Smooth muscle cell (in vitro differentiated cells): ENCODE data around the gene SHISAL1. TPM values are rescaled to one million over a fixed set of nuclear protein-coding genes. Genes with fewer than 3 reads are reported as not detected.

ENCODE experiments used
- DNase-seq: peaks from one replicate; lab custom pipeline; 2025; ENCODE audit not compliant: unreplicated experiment; lab: John Stamatoyannopoulos, UW
- H2AFZ ChIP-seq: fragments of 200-600 bp; sonication (generic); 2 replicates; pipeline ENCODE4 v1.6.0; 2016; ENCODE audit warnings: antibody characterized with exemption, low read depth, mild to moderate bottlenecking
- H3F3A ChIP-seq: fragments of 200-600 bp; sonication (generic); 2 replicates; pipeline ENCODE4 v1.6.0; 2017; ENCODE audit warnings: antibody characterized with exemption, low read depth
- H3K27ac ChIP-seq: fragments of 200-600 bp; sonication (generic); 2 replicates; pipeline ENCODE4 v1.5.1; 2016; ENCODE audit warnings: low read depth, mild to moderate bottlenecking
- H3K27me3 ChIP-seq: fragments of 200-600 bp; sonication (generic); 2 replicates; pipeline ENCODE4 v1.6.1; 2016; ENCODE audit warnings: low read depth, mild to moderate bottlenecking
- H3K36me3 ChIP-seq: fragments of 200-600 bp; sonication (generic); 2 replicates; pipeline ENCODE4 v1.5.1; 2016; ENCODE audit warnings: low read depth
- H3K4me1 ChIP-seq: fragments of 200-600 bp; sonication (generic); 2 replicates; pipeline ENCODE4 v1.5.1; 2016; ENCODE audit warnings: low read depth
- H3K4me2 ChIP-seq: fragments of 200-600 bp; sonication (generic); 2 replicates; pipeline ENCODE4 v1.6.0; 2016; ENCODE audit warnings: mild to moderate bottlenecking
- H3K4me3 ChIP-seq: fragments of 200-600 bp; sonication (generic); 2 replicates; pipeline ENCODE4 v1.5.1; 2016; ENCODE audit warnings: mild to moderate bottlenecking
- H3K79me2 ChIP-seq: fragments of 200-600 bp; sonication (generic); 2 replicates; pipeline ENCODE4 v1.6.0; 2016; ENCODE audit warnings: low read depth, mild to moderate bottlenecking
- H3K9ac ChIP-seq: fragments of 200-600 bp; sonication (generic); 2 replicates; pipeline ENCODE4 v1.6.0; 2016; ENCODE audit warnings: low read depth
- H3K9me3 ChIP-seq: fragments of 200-600 bp; sonication (generic); replicated peaks from 2 replicates; pipeline ENCODE4 v1.5.1; 2016; ENCODE audit warnings: low read depth
- H4K20me1 ChIP-seq: fragments of 200-600 bp; sonication (generic); 2 replicates; pipeline ENCODE4 v1.6.0; 2016; ENCODE audit warnings: low read depth
- CTCF ChIP-seq: fragments of 200-600 bp; sonication (generic); IDR thresholded peaks from 2 replicates; pipeline ENCODE4 v1.5.1; 2017; ENCODE audit warnings: borderline replicate concordance, mild to moderate bottlenecking, antibody characterized with exemption; ENCODE audit not compliant: insufficient read depth, poor library complexity, severe bottlenecking
- WGBS: methylation state at CpG from one replicate; pipeline ENCODE4 v1.1.7; 2016; ENCODE audit warnings: low lambda C conversion rate; 5-methylcytosine and 5-hydroxymethylcytosine counted together
- polyA plus RNA-seq: library from polyadenylated mRNA; unstranded; fragments of >200 nt; fragmentation: Nextera tagmentation; extraction: Ambion mirVana; gene quantifications from 2 replicates; pipeline ENCODE4 v1.2.1, GENCODE V29; 2016
- total RNA-seq: library from RNA; depleted of rRNA; stranded (reverse); fragments of >200 nt; gene quantifications from 2 replicates; pipeline ENCODE4 v1.2.3, GENCODE V29; 2014

Gene SHISAL1
- total and polyA plus RNA-seq, 2 experiments from 2014 or later, result 0.78 to 1.9 TPM

- 92% methylated on average over 13 of the region's 13 CpGs for WGBS
- no peaks in the 10 kb centered on the region for H3K79me2 ChIP-seq
Measured at GRCh38 chr22:44316393-44317122, 3.8 kb upstream of the SHISAL1 start.

DNA sequence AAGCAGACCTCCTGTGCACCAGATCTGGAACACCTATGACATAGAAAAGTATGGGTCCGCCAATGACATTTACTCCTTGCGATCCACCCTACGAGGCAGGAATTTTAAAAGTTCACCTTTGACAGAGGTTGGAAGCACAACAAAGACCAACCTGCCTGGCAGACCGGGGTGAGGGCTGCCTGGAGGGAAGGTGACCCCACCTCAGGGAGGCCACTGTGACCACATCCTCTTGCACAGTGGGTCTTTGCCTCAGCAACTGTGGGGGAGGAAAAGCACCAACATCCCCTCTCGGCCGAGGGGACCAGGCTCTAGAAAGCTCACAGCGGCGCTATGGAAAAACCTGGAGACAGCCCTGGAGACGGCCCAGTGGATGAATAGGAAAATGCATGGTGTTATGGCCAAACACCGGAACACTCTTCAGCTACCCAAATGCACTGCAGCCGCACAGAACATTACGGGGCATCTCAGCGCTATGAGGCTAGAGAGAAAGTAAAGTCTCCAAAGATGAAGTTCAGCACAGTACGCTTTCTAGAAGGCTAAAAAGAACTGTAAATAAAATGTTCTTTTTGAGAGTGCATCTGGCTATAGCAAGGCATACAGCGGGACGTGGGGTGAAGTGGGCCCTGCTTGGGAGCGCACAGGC is 1.8 kb upstream of the SHISAL1 start:
- no peak overlapping the region for H2AFZ ChIP-seq

More at GRCh38 chr22:44316393-44317122, 3.8 kb upstream of the SHISAL1 start:
- TF ChIP-seq CTCF, result no peak
- no peaks in the 10 kb centered on the region for H3K9me3 ChIP-seq
- no peak overlapping the region for H3K4me3 ChIP-seq
- H3K4me2 ChIP-seq, result no peak overlapping the region
- no peaks in the 10 kb centered on the region for H3F3A ChIP-seq
- no peak for DNase-seq
- no peaks in the 10 kb centered on the region for H3K36me3 ChIP-seq
- no peak overlapping the region for H3K9ac ChIP-seq
- H4K20me1 ChIP-seq, result no peaks in the 10 kb centered on the region
- no peaks in the 10 kb centered on the region for H3K4me1 ChIP-seq
- H2AFZ ChIP-seq, result no peak overlapping the region
- H3K27me3 ChIP-seq, result no peaks in the 10 kb centered on the region
- no peak overlapping the region for H3K27ac ChIP-seq

GRCh38 chr22:44313385-44314006 is 745 bp upstream of the SHISAL1 start:
- WGBS, result 94% methylated on average over 14 of the region's 16 CpGs
- DNase-seq, result no peak
- H3K4me1 ChIP-seq, result no peaks in the 10 kb centered on the region
- no peaks in the 10 kb centered on the region for H4K20me1 ChIP-seq
- no peaks in the 10 kb centered on the region for H3K27me3 ChIP-seq
- H2AFZ ChIP-seq, result no peak overlapping the region
- H3K36me3 ChIP-seq, result no peaks in the 10 kb centered on the region
- H3F3A ChIP-seq, result no peaks in the 10 kb centered on the region
- H3K4me2 ChIP-seq, result no peak overlapping the region
- H3K79me2 ChIP-seq, result no peaks in the 10 kb centered on the region
- no peak overlapping the region for H3K4me3 ChIP-seq
- H3K9me3 ChIP-seq, result no peaks in the 10 kb centered on the region
- no peak for TF ChIP-seq CTCF
- H3K9ac ChIP-seq, result no peak overlapping the region
- no peak overlapping the region for H3K27ac ChIP-seq

More for the DNA sequence above, 1.8 kb upstream of the SHISAL1 start:
- TF ChIP-seq CTCF, result no peak
- Histone ChIP-seq H3F3A (no peaks in the 10 kb centered on the region), H3K27me3 (no peaks in the 10 kb centered on the region), H4K20me1 (no peaks in the 10 kb centered on the region), H3K4me1 (no peaks in the 10 kb centered on the region), H3K4me3 (no peak overlapping the region), H3K79me2 (no peaks in the 10 kb centered on the region), H3K9ac (no peak overlapping the region), H3K27ac (no peak overlapping the region), H3K36me3 (no peaks in the 10 kb centered on the region), H3K4me2 (no peak overlapping the region), H3K9me3 (no peaks in the 10 kb centered on the region)
- DNase-seq, result no peak
- WGBS, result 89% methylated on average over 17 of the region's 17 CpGs
